ENCODE results near the gene ANKRD39.

DNA sequence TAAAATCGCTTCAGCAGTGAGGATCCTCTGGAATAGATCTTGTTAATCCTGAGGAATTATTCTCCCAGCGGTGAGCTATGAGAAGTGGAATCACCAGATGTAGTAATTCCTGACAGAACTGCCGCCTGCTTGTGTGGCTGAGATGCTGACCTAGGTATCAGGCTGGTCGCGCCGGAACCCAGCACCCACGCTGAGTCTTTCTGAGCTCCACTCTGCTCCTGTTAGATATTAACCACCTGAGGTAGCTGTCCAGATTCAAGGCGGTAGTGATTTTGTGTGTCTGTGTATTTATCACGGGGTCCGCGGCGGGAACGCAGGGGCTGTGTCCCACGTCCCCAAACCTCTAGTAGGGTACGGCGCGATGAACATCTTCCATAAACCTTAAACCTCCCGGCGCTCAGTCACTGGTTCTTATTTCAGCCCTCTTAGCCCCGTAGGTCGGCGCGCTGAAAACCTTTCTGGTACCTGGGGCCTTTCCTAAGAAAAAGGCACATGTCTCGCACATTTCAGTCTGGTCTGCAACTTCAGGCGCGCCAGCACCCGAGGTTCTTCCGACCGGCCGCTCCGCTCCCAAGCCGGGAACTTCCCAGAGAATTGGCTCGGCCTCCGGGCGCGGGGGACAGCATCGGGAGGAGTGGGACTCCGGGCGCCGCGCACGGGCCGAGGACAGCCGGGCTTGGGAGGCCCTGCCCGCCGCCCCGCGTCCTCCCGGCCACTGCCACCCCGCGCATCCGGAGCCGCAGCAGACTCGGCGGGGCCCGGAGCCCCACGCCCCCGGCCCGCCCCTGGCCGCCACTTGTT lies 42.3 kb downstream of the ANKRD39 start:
- TF ChIP-seq, protein P1, sequence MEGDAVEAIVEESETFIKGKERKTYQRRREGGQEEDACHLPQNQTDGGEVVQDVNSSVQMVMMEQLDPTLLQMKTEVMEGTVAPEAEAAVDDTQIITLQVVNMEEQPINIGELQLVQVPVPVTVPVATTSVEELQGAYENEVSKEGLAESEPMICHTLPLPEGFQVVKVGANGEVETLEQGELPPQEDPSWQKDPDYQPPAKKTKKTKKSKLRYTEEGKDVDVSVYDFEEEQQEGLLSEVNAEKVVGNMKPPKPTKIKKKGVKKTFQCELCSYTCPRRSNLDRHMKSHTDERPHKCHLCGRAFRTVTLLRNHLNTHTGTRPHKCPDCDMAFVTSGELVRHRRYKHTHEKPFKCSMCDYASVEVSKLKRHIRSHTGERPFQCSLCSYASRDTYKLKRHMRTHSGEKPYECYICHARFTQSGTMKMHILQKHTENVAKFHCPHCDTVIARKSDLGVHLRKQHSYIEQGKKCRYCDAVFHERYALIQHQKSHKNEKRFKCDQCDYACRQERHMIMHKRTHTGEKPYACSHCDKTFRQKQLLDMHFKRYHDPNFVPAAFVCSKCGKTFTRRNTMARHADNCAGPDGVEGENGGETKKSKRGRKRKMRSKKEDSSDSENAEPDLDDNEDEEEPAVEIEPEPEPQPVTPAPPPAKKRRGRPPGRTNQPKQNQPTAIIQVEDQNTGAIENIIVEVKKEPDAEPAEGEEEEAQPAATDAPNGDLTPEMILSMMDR (IDR thresholded peaks at IDR 0.05), result no peak
- TF ChIP-seq EP300 (IDR thresholded peaks at IDR 0.05), result no peak
- no peak for TF ChIP-seq POLR2AphosphoS5 (IDR thresholded peaks at IDR 0.05)
- peak in 1 of 4 donors; percentile 26 for TF ChIP-seq POLR2A (IDR thresholded peaks at IDR 0.05)
